Stimulated activated CD4-positive, alpha-beta T cell treated with anti-CD3 and anti-CD28 coated beads, Interleukin-4, amount 100 ng/mL, for 48 hours (primary cell): ENCODE data around the gene ASL.
"Not testable (repeated sequence)": the region's sequence is repeated elsewhere in the genome, so short reads cannot be mapped to it uniquely, and the experiment has no call there.

Source experiments
- DNase-seq, 2 donors: peaks; one replicate each; pipeline ENCODE4 v3.0.0-alpha.2; 2020; ENCODE audit warnings: low read depth in 2 of 2

ASL gene

GRCh38 chr7:66119245-66119850, 43.7 kb downstream of the ASL start:
- DNase-seq = no peak

GRCh38 chr7:66123175-66123528, 47.5 kb downstream of the ASL start:
- DNase-seq = no peak

GRCh38 chr7:66124569-66124861, 48.9 kb downstream of the ASL start:
- not testable (repeated sequence) for DNase-seq

GRCh38 chr7:66125052-66125694, 49.6 kb downstream of the ASL start:
- no peak for DNase-seq

GRCh38 chr7:66125781-66126352, 50.2 kb downstream of the ASL start:
- DNase-seq = not testable (repeated sequence)

GRCh38 chr7:66127172-66127571, 51.6 kb downstream of the ASL start:
- DNase-seq = not testable (repeated sequence)

- DNase-seq = no peak
These were observed 63.6 kb downstream of the ASL start for GRCh38 chr7:66138994-66139752.

GRCh38 chr7:66140924-66141323, 65.3 kb downstream of the ASL start:
- no peak for DNase-seq

GRCh38 chr7:66142334-66142733, 66.7 kb downstream of the ASL start:
- no peak for DNase-seq

- no peak for DNase-seq
These were observed 67.4 kb downstream of the ASL start for GRCh38 chr7:66142996-66143395.
